C4-2B (cell line): ENCODE measurements around the gene ITPR1.

Experiments used
- CTCF ChIP-seq: fragments of 450-650 bp; conservative IDR thresholded peaks from 2 replicates; pipeline ENCODE4 v1.5.1; 2017; ENCODE audit warnings: mild to moderate bottlenecking
- ZFX ChIP-seq: fragments of 450-650 bp; IDR thresholded peaks from 2 replicates; pipeline ENCODE4 v1.6.1; 2017

GRCh38 chr3:4498446-4498845 lies 5.3 kb downstream of the ITPR1 start:
- TF ChIP-seq CTCF (no peak), ZFX (no peak)
